Immature natural killer cell (primary cell): ENCODE measurements around the gene EPC1. TPM values are rescaled to one million over a fixed set of nuclear protein-coding genes. Genes with fewer than 3 reads are reported as not detected.
"Not testable (repeated sequence)": the region's sequence is repeated elsewhere in the genome, so short reads cannot be mapped to it uniquely, and the experiment has no call there.

ENCODE experiments used
- DNase-seq, 3 donors: peaks; one replicate each; pipeline ENCODE4 v3.0.0; 2022; ENCODE audit warnings: mixed read lengths in 1 of 3
- H3K27ac Mint-ChIP-seq, 6 donors: one replicate each; pipeline ENCODE4 v1.8.0; 2020; ENCODE audit warnings: mixed read lengths in 6 of 6, mild to moderate bottlenecking in 5 of 6, inconsistent platforms in 4 of 6, moderate library complexity in 3 of 6
- H3K27me3 Mint-ChIP-seq, 3 donors: one replicate each; pipeline ENCODE4 v1.8.0; 2020 to 2021; ENCODE audit warnings: low read depth in 3 of 3, mild to moderate bottlenecking in 3 of 3, mixed read lengths in 3 of 3, moderate library complexity in 3 of 3, inconsistent platforms in 1 of 3
- H3K36me3 Mint-ChIP-seq, 3 donors: one replicate each; pipeline ENCODE4 v1.8.0; 2020; ENCODE audit warnings: mixed read lengths in 3 of 3, inconsistent platforms in 2 of 3, mild to moderate bottlenecking in 2 of 3
- H3K4me1 Mint-ChIP-seq, 2 donors: one replicate each; pipeline ENCODE4 v1.8.0; 2020; ENCODE audit warnings: inconsistent platforms in 2 of 2, mild to moderate bottlenecking in 2 of 2, mixed read lengths in 2 of 2, moderate library complexity in 1 of 2
- H3K4me3 Mint-ChIP-seq, 5 donors: one replicate each; pipeline ENCODE4 v1.8.0; 2020; ENCODE audit warnings: mild to moderate bottlenecking in 5 of 5, mixed read lengths in 5 of 5, inconsistent platforms in 3 of 5, moderate library complexity in 3 of 5
- H3K9me3 Mint-ChIP-seq, 6 donors: one replicate each; pipeline ENCODE4 v1.8.0; 2020; ENCODE audit warnings: mild to moderate bottlenecking in 6 of 6, mixed read lengths in 6 of 6, inconsistent platforms in 4 of 6, moderate library complexity in 3 of 6
- polyA plus RNA-seq, 3 donors: library from polyadenylated mRNA; unstranded; fragments of 300-500 nt; fragmentation: Illumina TruSeq; gene quantifications; one replicate each; pipeline ENCODE4 v1.2.3, GENCODE V29; 2021

EPC1 gene
- polyA plus RNA-seq, 3 donors from 2014 or later, result 43.1 to 63.4 (median 50.5) TPM

GRCh38 chr10:32362571-32362970, 15.6 kb upstream of the EPC1 start:
- Mint-ChIP-seq H3K9me3 (no peaks in the 10 kb centered on the region), H3K27me3 (peaks cover 0 to 2% (median 0%) of the 10 kb centered on the region in 3 donors), H3K36me3 (peaks cover 3 to 8% (median 7%) of the 10 kb centered on the region in 3 donors), H3K4me1 (peaks cover 47 to 71% of the 10 kb centered on the region in 2 donors), H3K4me3 (no peak overlapping the region), H3K27ac (no peak overlapping the region)
- DNase-seq, result no peak

GRCh38 chr10:32360884-32361283, 13.9 kb upstream of the EPC1 start:
- Mint-ChIP-seq H3K4me3 (no peak overlapping the region), H3K36me3 (peaks cover 3 to 8% (median 7%) of the 10 kb centered on the region in 3 donors), H3K9me3 (no peaks in the 10 kb centered on the region), H3K27me3 (peaks cover 2 to 10% (median 4%) of the 10 kb centered on the region in 3 donors), H3K4me1 (peaks cover 59 to 74% of the 10 kb centered on the region in 2 donors), H3K27ac (no peak overlapping the region)
- DNase-seq, result no peak

- Mint-ChIP-seq H3K4me3 (no peak overlapping the region), H3K27me3 (peaks cover 2 to 11% (median 4%) of the 10 kb centered on the region in 3 donors), H3K36me3 (peaks cover 3 to 8% (median 7%) of the 10 kb centered on the region in 3 donors), H3K4me1 (peaks cover 58 to 74% of the 10 kb centered on the region in 2 donors), H3K9me3 (no peaks in the 10 kb centered on the region), H3K27ac (peak overlapping the region in 1 of 6 donors; percentile 43)
- DNase-seq, result no peak
These were observed 13.3 kb upstream of the EPC1 start for GRCh38 chr10:32360241-32360640.

GRCh38 chr10:32357056-32357735, 10.2 kb upstream of the EPC1 start:
- Mint-ChIP-seq H3K27me3 (peaks cover 2 to 13% (median 2%) of the 10 kb centered on the region in 3 donors), H3K27ac (peak overlapping the region; percentile 66 to 87 (median 80)), H3K9me3 (no peaks in the 10 kb centered on the region), H3K4me3 (peak overlapping the region; percentile 79 to 84 (median 82)), H3K4me1 (peaks cover 63 to 66% of the 10 kb centered on the region in 2 donors), H3K36me3 (peaks cover 3 to 8% (median 7%) of the 10 kb centered on the region in 3 donors)
- peak; percentile 55 to 67 (median 56) for DNase-seq

GRCh38 chr10:32354690-32355089, 7.7 kb upstream of the EPC1 start:
- H3K9me3 Mint-ChIP-seq, H3K36me3 Mint-ChIP-seq, H3K4me3 Mint-ChIP-seq, H3K27ac Mint-ChIP-seq, DNase-seq: not testable (repeated sequence)
- peaks cover 2 to 14% (median 2%) of the 10 kb centered on the region in 3 donors for H3K27me3 Mint-ChIP-seq
- peaks cover 56 to 60% of the 10 kb centered on the region in 2 donors for H3K4me1 Mint-ChIP-seq

- H3K36me3 Mint-ChIP-seq, result no peaks in the 10 kb centered on the region
- H3K27me3 Mint-ChIP-seq, result peaks cover 11 to 17% (median 13%) of the 10 kb centered on the region in 3 donors
- H3K27ac Mint-ChIP-seq, result peak overlapping the region in 2 of 6 donors; percentile 11 to 32
- DNase-seq, result no peak
- H3K4me3 Mint-ChIP-seq, result peak overlapping the region in 1 of 5 donors; percentile 19
- no peaks in the 10 kb centered on the region for H3K9me3 Mint-ChIP-seq
- H3K4me1 Mint-ChIP-seq, result peaks cover 38 to 40% of the 10 kb centered on the region in 2 donors
These were observed 3.9 kb upstream of the EPC1 start for GRCh38 chr10:32350811-32351350.

- Mint-ChIP-seq H3K27me3 (peaks cover 12 to 22% (median 13%) of the 10 kb centered on the region in 3 donors), H3K4me1 (peaks cover 43 to 44% of the 10 kb centered on the region in 2 donors), H3K36me3 (no peaks in the 10 kb centered on the region), H3K9me3 (no peaks in the 10 kb centered on the region), H3K4me3 (no peak overlapping the region), H3K27ac (peak overlapping the region in 1 of 6 donors; percentile 20)
- no peak for DNase-seq
These were observed 3.2 kb upstream of the EPC1 start for GRCh38 chr10:32349968-32350738.

- Mint-ChIP-seq H3K4me3 (peak overlapping the region in 2 of 5 donors; percentile 21 to 31), H3K9me3 (no peaks in the 10 kb centered on the region), H3K4me1 (peaks cover 52 to 54% of the 10 kb centered on the region in 2 donors), H3K27me3 (peaks cover 12 to 22% (median 13%) of the 10 kb centered on the region in 3 donors), H3K27ac (peak overlapping the region in 1 of 6 donors; percentile 32), H3K36me3 (peaks cover 0 to 5% (median 0%) of the 10 kb centered on the region in 3 donors)
- DNase-seq, result no peak
These were observed 2.2 kb upstream of the EPC1 start for GRCh38 chr10:32349199-32349585.

- H3K9me3 Mint-ChIP-seq, result no peaks in the 10 kb centered on the region
- DNase-seq, result no peak
- peak overlapping the region; percentile 65 to 96 (median 79) for H3K4me3 Mint-ChIP-seq
These were observed 1.6 kb upstream of the EPC1 start for GRCh38 chr10:32348297-32349198.

GRCh38 chr10:32347363-32348022, 535 bp upstream of the EPC1 start:
- DNase-seq, result no peak
- Mint-ChIP-seq H3K4me3 (peak overlapping the region; percentile 70 to 96 (median 79)), H3K9me3 (no peaks in the 10 kb centered on the region), H3K27ac (peak overlapping the region; percentile 50 to 99 (median 74)), H3K4me1 (peaks cover 54 to 57% of the 10 kb centered on the region in 2 donors), H3K27me3 (peaks cover 13 to 21% (median 15%) of the 10 kb centered on the region in 3 donors), H3K36me3 (peaks cover 0 to 13% (median 0%) of the 10 kb centered on the region in 3 donors)

More at GRCh38 chr10:32348297-32349198, 1.6 kb upstream of the EPC1 start:
- Mint-ChIP-seq H3K27ac (peak overlapping the region; percentile 4 to 99 (median 58)), H3K27me3 (peaks cover 12 to 22% (median 13%) of the 10 kb centered on the region in 3 donors), H3K36me3 (peaks cover 0 to 11% (median 0%) of the 10 kb centered on the region in 3 donors), H3K4me1 (peaks cover 57 to 58% of the 10 kb centered on the region in 2 donors)

GRCh38 chr10:32346134-32346550, 816 bp downstream of the EPC1 start:
- Mint-ChIP-seq H3K36me3 (peaks cover 0 to 13% (median 0%) of the 10 kb centered on the region in 3 donors), H3K27ac (peak overlapping the region; percentile 98 to 99 (median 99)), H3K9me3 (no peaks in the 10 kb centered on the region), H3K4me3 (peak overlapping the region; percentile 87 to 97 (median 96)), H3K4me1 (peaks cover 61 to 64% of the 10 kb centered on the region in 2 donors), H3K27me3 (peaks cover 13 to 21% (median 15%) of the 10 kb centered on the region in 3 donors)
- DNase-seq, result peak; percentile 97 to 98 (median 97)

- Mint-ChIP-seq H3K27me3 (peaks cover 6 to 17% (median 15%) of the 10 kb centered on the region in 3 donors), H3K36me3 (peaks cover 0 to 13% (median 3%) of the 10 kb centered on the region in 3 donors), H3K4me1 (peaks cover 89 to 94% of the 10 kb centered on the region in 2 donors), H3K27ac (peak overlapping the region in 5 of 6 donors; percentile 21 to 67 (median 31)), H3K9me3 (no peaks in the 10 kb centered on the region), H3K4me3 (peak overlapping the region in 2 of 5 donors; percentile 14 to 53)
- DNase-seq, result no peak
These were observed 5.4 kb downstream of the EPC1 start for GRCh38 chr10:32341596-32341995.
